Dendritic cell treated with granulocyte-macrophage colony-stimulating factor and Interleukin-4, amounts not matched to agents 40 ng/mL and 50 ng/mL, for 4 days (primary cell): ENCODE measurements around the gene CLIP4.

Source experiments
- H3K27ac Mint-ChIP-seq: one replicate; pipeline ENCODE4 v1.8.0; 2022; ENCODE audit warnings: mild to moderate bottlenecking, mixed read lengths
- H3K27me3 Mint-ChIP-seq: one replicate; pipeline ENCODE4 v1.8.0; 2022; ENCODE audit warnings: mild to moderate bottlenecking, mixed read lengths
- H3K36me3 Mint-ChIP-seq: one replicate; pipeline ENCODE4 v1.8.0; 2022; ENCODE audit warnings: low read depth, mixed read lengths
- H3K4me1 Mint-ChIP-seq: one replicate; pipeline ENCODE4 v1.8.0; 2022; ENCODE audit warnings: low read depth, mixed read lengths
- H3K4me3 Mint-ChIP-seq: one replicate; pipeline ENCODE4 v1.8.0; 2022; ENCODE audit warnings: mild to moderate bottlenecking, moderate library complexity, mixed read lengths
- H3K9me3 Mint-ChIP-seq: one replicate; pipeline ENCODE4 v1.8.0; 2022; ENCODE audit warnings: mixed read lengths
- intact Hi-C: fragments of 100-400 bp; cut with micrococcal nuclease; formaldehyde crosslinking; loops from one replicate; pipeline ENCODE4 v1.15.0; 2022

CLIP4 gene

DNA sequence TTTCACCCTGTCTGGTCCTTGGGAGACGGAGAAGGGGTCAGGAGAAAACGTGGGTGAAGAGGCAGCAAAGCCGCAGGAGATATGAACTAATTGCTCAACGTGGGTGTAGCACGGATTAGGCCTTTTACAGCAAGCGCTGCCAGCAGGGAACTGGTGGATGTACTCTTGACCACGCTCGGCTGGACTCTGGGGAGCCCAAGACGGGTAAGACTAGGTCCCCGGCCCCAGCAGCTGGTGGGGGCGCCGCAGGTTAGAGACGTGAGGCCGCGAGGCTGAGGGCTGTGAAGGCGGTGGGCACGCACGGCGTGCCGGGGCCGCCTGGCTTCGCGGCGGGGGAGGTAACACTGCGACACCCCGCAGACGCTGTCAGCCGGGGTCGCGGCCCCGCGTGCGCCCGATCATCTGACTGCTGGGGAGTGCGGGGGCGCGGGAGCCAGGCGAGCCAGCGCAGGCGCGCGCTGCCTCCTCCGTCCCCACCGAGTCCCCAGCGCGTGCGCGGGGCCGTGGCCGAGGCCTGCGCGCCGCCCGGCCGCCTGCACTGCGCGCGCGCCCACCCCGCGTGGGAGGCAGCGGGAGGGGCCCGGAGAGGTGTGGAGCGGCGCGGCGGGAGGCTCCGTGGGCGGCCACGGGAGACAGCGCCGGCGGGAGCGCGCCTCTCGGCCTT lies at the start of gene CLIP4:
TSS of gene CLIP4 (plus strand) at position 470 of the 664 bp plus-strand sequence. CDS start 5,974 bp downstream, outside the sequence.
- H3K4me3 Mint-ChIP-seq, result peak within 1 kb of the TSS; percentile 84
- peaks cover 45% of the 10 kb centered on the region for H3K4me1 Mint-ChIP-seq
- peak within 1 kb of the TSS; percentile 93 for H3K27ac Mint-ChIP-seq

DNA sequence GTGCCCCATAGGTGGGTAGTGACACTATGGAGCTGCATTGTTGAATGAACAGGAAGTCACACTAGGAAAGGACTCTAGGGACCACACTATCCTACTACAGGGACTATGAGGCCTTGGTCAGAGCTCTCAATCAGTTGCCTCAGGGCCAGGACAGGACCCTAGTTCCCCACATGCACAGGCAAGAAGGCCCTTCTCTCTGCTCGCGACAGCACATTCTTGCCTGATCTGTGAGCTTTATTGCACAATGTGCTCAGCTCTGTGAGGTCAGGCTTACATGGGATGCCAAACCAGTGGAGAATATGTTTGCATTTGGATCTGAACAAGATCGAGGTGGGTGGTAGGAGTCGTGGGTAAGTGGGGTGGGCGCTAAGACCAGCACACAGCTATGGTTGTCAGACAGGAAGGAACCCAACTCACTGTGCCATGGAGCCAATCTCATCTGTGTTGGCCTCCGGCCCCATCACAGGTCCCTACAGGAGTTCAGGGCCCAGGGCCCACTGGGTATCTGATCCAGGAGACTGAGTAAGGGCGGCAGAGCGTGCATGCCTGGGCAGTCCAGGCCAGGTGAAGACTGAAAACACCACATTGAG lies 48.8 kb upstream of the CLIP4 start:
- no peak overlapping the region for H3K27ac Mint-ChIP-seq
- intact Hi-C loops, result no loop called here
- H3K36me3 Mint-ChIP-seq, result no peaks in the 10 kb centered on the region
- H3K4me1 Mint-ChIP-seq, result peaks cover 18% of the 10 kb centered on the region
- H3K9me3 Mint-ChIP-seq, result no peaks in the 10 kb centered on the region
- H3K27me3 Mint-ChIP-seq, result no peaks in the 10 kb centered on the region
- no peak overlapping the region for H3K4me3 Mint-ChIP-seq

More for the DNA sequence above, at the start of gene CLIP4:
- Mint-ChIP-seq H3K27me3 (no peaks in the 10 kb centered on the region), H3K9me3 (no peaks in the 10 kb centered on the region), H3K36me3 (no peaks in the 10 kb centered on the region)
- intact Hi-C loops, result loop anchor here (5.0 kb wide), 1 partner anchor 113 kb away; no protein-coding TSS in a partner anchor

DNA sequence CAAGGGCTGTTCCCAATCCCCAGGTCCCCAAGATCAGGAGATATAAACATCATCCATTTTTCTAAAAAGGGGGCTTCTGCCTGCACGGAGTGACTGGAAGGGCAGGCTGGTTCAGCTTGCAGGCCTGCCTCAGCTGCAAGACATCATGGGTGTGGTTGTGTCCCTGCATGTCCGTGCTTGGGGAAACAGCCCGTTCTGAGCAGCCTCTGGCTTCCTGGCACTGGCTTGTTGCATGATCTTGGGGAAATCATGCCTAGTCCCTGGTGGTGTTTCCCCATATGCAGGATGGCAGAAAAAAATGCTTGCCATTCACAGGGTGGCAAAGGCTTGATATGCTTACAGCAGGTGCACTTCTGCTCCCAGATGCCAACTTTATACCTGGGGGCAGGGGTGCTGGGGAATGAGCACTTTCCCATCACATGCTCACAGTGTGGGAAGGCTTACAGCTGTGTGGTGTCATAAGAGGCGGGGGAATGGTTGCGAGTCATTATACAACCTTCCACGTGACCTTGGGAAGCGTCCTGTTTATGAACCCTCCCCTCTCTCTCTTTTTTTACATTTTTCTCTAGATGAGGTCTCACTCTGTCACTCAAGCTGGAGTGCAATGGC lies 48.1 kb upstream of the CLIP4 start:
- H3K9me3 Mint-ChIP-seq, result no peaks in the 10 kb centered on the region
- H3K36me3 Mint-ChIP-seq, result no peaks in the 10 kb centered on the region
- no peaks in the 10 kb centered on the region for H3K27me3 Mint-ChIP-seq
- intact Hi-C loops, result no loop called here
- H3K4me3 Mint-ChIP-seq, result no peak overlapping the region
- peaks cover 12% of the 10 kb centered on the region for H3K4me1 Mint-ChIP-seq
- H3K27ac Mint-ChIP-seq, result no peak overlapping the region

GRCh38 chr2:29068513-29068912 lies 46.7 kb upstream of the CLIP4 start:
- no peak overlapping the region for H3K4me3 Mint-ChIP-seq
- no peaks in the 10 kb centered on the region for H3K27me3 Mint-ChIP-seq
- intact Hi-C loops, result no loop called here
- no peaks in the 10 kb centered on the region for H3K9me3 Mint-ChIP-seq
- H3K27ac Mint-ChIP-seq, result no peak overlapping the region
- H3K4me1 Mint-ChIP-seq, result peaks cover 13% of the 10 kb centered on the region
- H3K36me3 Mint-ChIP-seq, result no peaks in the 10 kb centered on the region

DNA sequence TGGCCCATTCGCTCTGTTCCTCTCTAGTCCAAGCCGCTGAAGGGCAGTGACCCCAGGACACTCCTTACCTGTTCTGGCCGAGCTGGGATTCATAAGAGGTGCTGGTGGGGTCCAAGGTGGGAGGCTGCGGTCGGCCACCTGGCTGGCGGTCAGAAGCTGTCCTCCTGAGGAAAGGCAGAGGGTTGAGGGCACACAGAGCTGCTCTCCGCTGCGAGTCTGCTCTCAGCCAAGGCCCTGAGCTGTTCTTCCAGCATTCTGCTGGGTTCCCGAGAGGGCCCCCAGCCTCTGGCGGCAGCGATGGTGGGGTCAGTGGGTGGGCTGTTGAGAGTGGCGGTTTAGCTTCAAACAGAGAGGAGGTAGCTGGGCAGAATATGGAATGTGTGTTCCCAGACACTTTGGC lies 44.7 kb upstream of the CLIP4 start:
- H3K27ac Mint-ChIP-seq, result no peak overlapping the region
- no peaks in the 10 kb centered on the region for H3K36me3 Mint-ChIP-seq
- intact Hi-C loops, result no loop called here
- H3K9me3 Mint-ChIP-seq, result no peaks in the 10 kb centered on the region
- no peak overlapping the region for H3K4me3 Mint-ChIP-seq
- H3K27me3 Mint-ChIP-seq, result no peaks in the 10 kb centered on the region
- H3K4me1 Mint-ChIP-seq, result peaks cover 22% of the 10 kb centered on the region

- no peaks in the 10 kb centered on the region for H3K27me3 Mint-ChIP-seq
- no peak overlapping the region for H3K27ac Mint-ChIP-seq
- no peaks in the 10 kb centered on the region for H3K9me3 Mint-ChIP-seq
- peaks cover 20% of the 10 kb centered on the region for H3K4me1 Mint-ChIP-seq
- no peaks in the 10 kb centered on the region for H3K36me3 Mint-ChIP-seq
- intact Hi-C loops, result no loop called here
- no peak overlapping the region for H3K4me3 Mint-ChIP-seq
These were observed 43.9 kb upstream of the CLIP4 start for GRCh38 chr2:29071032-29071975.

- intact Hi-C loops, result no loop called here
- no peaks in the 10 kb centered on the region for H3K9me3 Mint-ChIP-seq
- H3K27ac Mint-ChIP-seq, result no peak overlapping the region
- H3K27me3 Mint-ChIP-seq, result no peaks in the 10 kb centered on the region
- no peak overlapping the region for H3K4me3 Mint-ChIP-seq
- no peaks in the 10 kb centered on the region for H3K36me3 Mint-ChIP-seq
- peaks cover 10% of the 10 kb centered on the region for H3K4me1 Mint-ChIP-seq
These were observed 43.0 kb upstream of the CLIP4 start for GRCh38 chr2:29072251-29072650.

- Mint-ChIP-seq H3K4me1 (peaks cover 9% of the 10 kb centered on the region), H3K4me3 (no peak overlapping the region), H3K36me3 (no peaks in the 10 kb centered on the region), H3K27me3 (no peaks in the 10 kb centered on the region), H3K9me3 (no peaks in the 10 kb centered on the region), H3K27ac (no peak overlapping the region)
- intact Hi-C loops, result no loop called here
These were observed 42.1 kb upstream of the CLIP4 start for GRCh38 chr2:29072971-29073725.

DNA sequence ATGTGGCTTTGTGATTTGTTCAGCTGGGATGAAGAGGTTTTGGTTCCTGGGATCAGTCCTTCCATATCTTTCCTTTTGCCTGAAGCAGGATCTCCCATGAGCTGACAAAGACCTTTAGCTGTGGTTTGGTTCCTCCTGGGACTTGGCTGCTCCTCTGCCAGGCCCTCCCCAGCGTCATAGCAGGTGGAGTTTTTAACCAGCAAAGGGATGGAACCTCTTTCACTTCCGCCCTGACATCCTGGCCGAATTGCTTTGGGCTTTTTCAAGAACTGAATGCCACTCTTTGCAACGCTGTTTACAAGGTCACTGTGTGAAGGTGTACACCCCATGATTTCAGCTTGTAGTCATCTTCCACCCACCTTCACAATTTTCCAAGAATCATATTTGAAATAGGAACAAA lies 41.3 kb upstream of the CLIP4 start:
- Mint-ChIP-seq H3K36me3 (no peaks in the 10 kb centered on the region), H3K9me3 (peaks cover under 1% of the 10 kb centered on the region), H3K4me3 (no peak overlapping the region), H3K27me3 (no peaks in the 10 kb centered on the region), H3K4me1 (peaks cover 9% of the 10 kb centered on the region), H3K27ac (no peak overlapping the region)
- intact Hi-C loops, result no loop called here

GRCh38 chr2:29074411-29074810 lies 40.8 kb upstream of the CLIP4 start, which contains the start of gene PCARE:
TSS of gene PCARE (minus strand) at chr2:29074523. CDS start at chr2:29074261, 262 bp downstream.
- Mint-ChIP-seq H3K27me3 (no peaks in the 10 kb centered on the region), H3K27ac (no peak within 1 kb of the TSS), H3K9me3 (peaks cover 6% of the 10 kb centered on the region), H3K4me3 (no peak within 1 kb of the TSS), H3K36me3 (no peaks in the 10 kb centered on the region), H3K4me1 (peaks cover 9% of the 10 kb centered on the region)
- intact Hi-C loops, result no loop called here

GRCh38 chr2:29075894-29076705 lies 39.1 kb upstream of the CLIP4 start:
- H3K4me1 Mint-ChIP-seq, result peaks cover 14% of the 10 kb centered on the region
- intact Hi-C loops, result no loop called here
- H3K4me3 Mint-ChIP-seq, result no peak overlapping the region
- H3K36me3 Mint-ChIP-seq, result no peaks in the 10 kb centered on the region
- no peak overlapping the region for H3K27ac Mint-ChIP-seq
- no peaks in the 10 kb centered on the region for H3K27me3 Mint-ChIP-seq
- peaks cover 15% of the 10 kb centered on the region for H3K9me3 Mint-ChIP-seq

DNA sequence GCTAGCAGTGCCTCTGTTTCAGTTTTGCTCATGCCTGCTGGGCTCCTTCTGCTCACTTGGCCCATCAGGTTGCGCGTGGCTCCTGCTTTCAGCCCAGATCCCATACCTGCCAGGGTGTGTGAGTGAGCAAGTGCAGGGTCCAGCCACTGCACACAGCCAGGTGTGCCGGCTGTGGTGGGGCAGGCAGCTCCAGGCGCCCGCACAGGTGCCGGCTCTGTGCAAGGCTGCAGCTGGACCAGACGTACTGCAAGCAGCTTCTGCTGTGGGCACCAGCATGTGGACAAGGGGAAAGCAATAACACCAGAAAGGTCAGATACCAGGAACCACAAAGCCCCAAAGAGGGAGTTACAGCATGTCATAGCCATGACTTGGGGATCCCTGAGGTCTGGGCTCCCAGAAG lies 35.3 kb upstream of the CLIP4 start:
- no peaks in the 10 kb centered on the region for H3K36me3 Mint-ChIP-seq
- no peaks in the 10 kb centered on the region for H3K27me3 Mint-ChIP-seq
- no peak overlapping the region for H3K4me3 Mint-ChIP-seq
- H3K27ac Mint-ChIP-seq, result no peak overlapping the region
- H3K9me3 Mint-ChIP-seq, result peaks cover 15% of the 10 kb centered on the region
- peaks cover 14% of the 10 kb centered on the region for H3K4me1 Mint-ChIP-seq
- intact Hi-C loops, result no loop called here
